HuH-7 (cell line): ENCODE data around the gene SOX13.

ENCODE experiments used
- DNase-seq: peaks from one replicate; pipeline ENCODE4 v3.0.0; 2011; ENCODE audit warnings: low spot score

SOX13 gene

GRCh38 chr1:204065174-204065985, 7.5 kb upstream of the SOX13 start:
- DNase-seq, result no peak

GRCh38 chr1:204065986-204066300, 7.0 kb upstream of the SOX13 start:
- DNase-seq, result no peak

- no peak for DNase-seq
These were observed 5.0 kb upstream of the SOX13 start for GRCh38 chr1:204067935-204068334.

GRCh38 chr1:204069887-204070286, 3.0 kb upstream of the SOX13 start:
- no peak for DNase-seq

GRCh38 chr1:204070895-204071294, 2.0 kb upstream of the SOX13 start:
- DNase-seq, result no peak

- DNase-seq, result no peak
These were observed 940 bp downstream of the SOX13 start for GRCh38 chr1:204073837-204074273.

- peak; percentile 67 for DNase-seq
These were observed 1.6 kb downstream of the SOX13 start for GRCh38 chr1:204074274-204075138.

- peak; percentile 37 for DNase-seq
These were observed 2.2 kb downstream of the SOX13 start for GRCh38 chr1:204075139-204075521.

GRCh38 chr1:204075890-204076846, 3.3 kb downstream of the SOX13 start:
- DNase-seq, result no peak

- no peak for DNase-seq
These were observed 4.0 kb downstream of the SOX13 start for GRCh38 chr1:204076891-204077290.

GRCh38 chr1:204077979-204078696, 5.2 kb downstream of the SOX13 start:
- peak; percentile 50 for DNase-seq

GRCh38 chr1:204079608-204079999, 6.7 kb downstream of the SOX13 start:
- DNase-seq, result no peak

GRCh38 chr1:204080163-204080903, 7.4 kb downstream of the SOX13 start:
- peak; percentile 81 for DNase-seq

- DNase-seq, result no peak
These were observed 8.4 kb downstream of the SOX13 start for GRCh38 chr1:204081164-204081790.

- DNase-seq, result no peak
These were observed 9.0 kb downstream of the SOX13 start for GRCh38 chr1:204081791-204082513.

GRCh38 chr1:204083491-204083890, 10.6 kb downstream of the SOX13 start:
- DNase-seq, result no peak

GRCh38 chr1:204084247-204084772, 11.4 kb downstream of the SOX13 start:
- peak; percentile 40 for DNase-seq

GRCh38 chr1:204085876-204086275, 13.0 kb downstream of the SOX13 start:
- no peak for DNase-seq

GRCh38 chr1:204087181-204087892, 14.4 kb downstream of the SOX13 start:
- no peak for DNase-seq
